COLO829 (cell line): ENCODE measurements around the gene MT1H.
"Not testable (repeated sequence)": the region's sequence is repeated elsewhere in the genome, so short reads cannot be mapped to it uniquely, and the experiment has no call there.

Experiments
- DNase-seq: peaks from one replicate; pipeline ENCODE4 v3.0.0; 2012; ENCODE audit warnings: low spot score

The MT1H gene

GRCh38 chr16:56684926-56685590 lies 15.4 kb downstream of the MT1H start:
- DNase-seq = no peak

- no peak for DNase-seq
Measured at GRCh38 chr16:56686758-56687157, 17.1 kb downstream of the MT1H start.

GRCh38 chr16:56688762-56689161 lies 19.1 kb downstream of the MT1H start:
- DNase-seq = no peak

GRCh38 chr16:56689171-56689570 lies 19.6 kb downstream of the MT1H start:
- no peak for DNase-seq

- no peak for DNase-seq
Measured at GRCh38 chr16:56690420-56691122, 21.0 kb downstream of the MT1H start.

- peak; percentile 42 for DNase-seq
Measured at GRCh38 chr16:56691885-56692284, 22.3 kb downstream of the MT1H start.

GRCh38 chr16:56695246-56695645 lies 25.6 kb downstream of the MT1H start:
- DNase-seq = no peak

- DNase-seq = no peak
Measured at GRCh38 chr16:56697456-56698155, 28.0 kb downstream of the MT1H start.

GRCh38 chr16:56700195-56700594 lies 30.6 kb downstream of the MT1H start:
- DNase-seq = no peak

GRCh38 chr16:56700631-56701030 lies 31.0 kb downstream of the MT1H start:
- DNase-seq = no peak

GRCh38 chr16:56701534-56701933 lies 31.9 kb downstream of the MT1H start:
- DNase-seq = no peak

- no peak for DNase-seq
Measured at GRCh38 chr16:56702836-56703235, 33.2 kb downstream of the MT1H start.

GRCh38 chr16:56708525-56709442 lies 39.2 kb downstream of the MT1H start:
- no peak for DNase-seq

GRCh38 chr16:56709443-56710040 lies 39.9 kb downstream of the MT1H start:
- DNase-seq = no peak

GRCh38 chr16:56710181-56710737 lies 40.6 kb downstream of the MT1H start:
- DNase-seq = no peak

GRCh38 chr16:56711862-56712261 lies 42.2 kb downstream of the MT1H start:
- DNase-seq = no peak

- no peak for DNase-seq
Measured at GRCh38 chr16:56713794-56714193, 44.2 kb downstream of the MT1H start.

- DNase-seq = no peak
Measured at GRCh38 chr16:56715126-56715525, 45.5 kb downstream of the MT1H start.

GRCh38 chr16:56716761-56717160 lies 47.1 kb downstream of the MT1H start:
- no peak for DNase-seq

GRCh38 chr16:56717532-56717931 lies 47.9 kb downstream of the MT1H start:
- not testable (repeated sequence) for DNase-seq
